ENCODE results near the gene MAML2. TPM values are rescaled to one million over a fixed set of nuclear protein-coding genes. Genes with fewer than 3 reads are reported as not detected.
A peak's percentile ranks its signal among the peaks of the same experiment; 100 is the strongest.

MAML2 gene
- total RNA-seq, 4 donors from 2014 or later: 4.7 to 21.7 (median 7.3) TPM

GRCh38 chr11:96167203-96167758 lies 175.7 kb downstream of the MAML2 start:
- Histone ChIP-seq H3K9me3 (no peaks in the 10 kb centered on the region), H3K4me3 (no peak overlapping the region), H3K4me1 (peaks cover 5 to 61% (median 26%) of the 10 kb centered on the region in 3 donors), H3K27ac (no peak overlapping the region), H3K27me3 (no peaks in the 10 kb centered on the region), H3K36me3 (no peaks in the 10 kb centered on the region)
- no peak for TF ChIP-seq POLR2A (IDR thresholded peaks at IDR 0.05)
- TF ChIP-seq, protein P1, sequence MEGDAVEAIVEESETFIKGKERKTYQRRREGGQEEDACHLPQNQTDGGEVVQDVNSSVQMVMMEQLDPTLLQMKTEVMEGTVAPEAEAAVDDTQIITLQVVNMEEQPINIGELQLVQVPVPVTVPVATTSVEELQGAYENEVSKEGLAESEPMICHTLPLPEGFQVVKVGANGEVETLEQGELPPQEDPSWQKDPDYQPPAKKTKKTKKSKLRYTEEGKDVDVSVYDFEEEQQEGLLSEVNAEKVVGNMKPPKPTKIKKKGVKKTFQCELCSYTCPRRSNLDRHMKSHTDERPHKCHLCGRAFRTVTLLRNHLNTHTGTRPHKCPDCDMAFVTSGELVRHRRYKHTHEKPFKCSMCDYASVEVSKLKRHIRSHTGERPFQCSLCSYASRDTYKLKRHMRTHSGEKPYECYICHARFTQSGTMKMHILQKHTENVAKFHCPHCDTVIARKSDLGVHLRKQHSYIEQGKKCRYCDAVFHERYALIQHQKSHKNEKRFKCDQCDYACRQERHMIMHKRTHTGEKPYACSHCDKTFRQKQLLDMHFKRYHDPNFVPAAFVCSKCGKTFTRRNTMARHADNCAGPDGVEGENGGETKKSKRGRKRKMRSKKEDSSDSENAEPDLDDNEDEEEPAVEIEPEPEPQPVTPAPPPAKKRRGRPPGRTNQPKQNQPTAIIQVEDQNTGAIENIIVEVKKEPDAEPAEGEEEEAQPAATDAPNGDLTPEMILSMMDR (IDR thresholded peaks at IDR 0.05): no peak
- DNase-seq: no peak
- intact Hi-C loops (cut with DNase I): no loop called here
- WGBS, 2 donors: 80 to 88% methylated on average over 4 of the region's 4 CpGs

- TF ChIP-seq, protein P1 (IDR thresholded peaks at IDR 0.05): no peak
- no peak for TF ChIP-seq POLR2A (IDR thresholded peaks at IDR 0.05)
- Histone ChIP-seq H3K4me3 (no peak overlapping the region), H3K36me3 (no peaks in the 10 kb centered on the region), H3K27me3 (no peaks in the 10 kb centered on the region), H3K27ac (peak overlapping the region in 3 of 4 donors; percentile 54 to 73 (median 67)), H3K9me3 (no peaks in the 10 kb centered on the region), H3K4me1 (peaks cover 0 to 50% (median 12%) of the 10 kb centered on the region in 3 donors)
- WGBS, 2 donors: 29 to 32% methylated on average over 6 of the region's 6 CpGs
- no peak for DNase-seq
- intact Hi-C loops (cut with DNase I): no loop called here
Observed at GRCh38 chr11:96162816-96163499, 180.0 kb downstream of the MAML2 start.

DNA sequence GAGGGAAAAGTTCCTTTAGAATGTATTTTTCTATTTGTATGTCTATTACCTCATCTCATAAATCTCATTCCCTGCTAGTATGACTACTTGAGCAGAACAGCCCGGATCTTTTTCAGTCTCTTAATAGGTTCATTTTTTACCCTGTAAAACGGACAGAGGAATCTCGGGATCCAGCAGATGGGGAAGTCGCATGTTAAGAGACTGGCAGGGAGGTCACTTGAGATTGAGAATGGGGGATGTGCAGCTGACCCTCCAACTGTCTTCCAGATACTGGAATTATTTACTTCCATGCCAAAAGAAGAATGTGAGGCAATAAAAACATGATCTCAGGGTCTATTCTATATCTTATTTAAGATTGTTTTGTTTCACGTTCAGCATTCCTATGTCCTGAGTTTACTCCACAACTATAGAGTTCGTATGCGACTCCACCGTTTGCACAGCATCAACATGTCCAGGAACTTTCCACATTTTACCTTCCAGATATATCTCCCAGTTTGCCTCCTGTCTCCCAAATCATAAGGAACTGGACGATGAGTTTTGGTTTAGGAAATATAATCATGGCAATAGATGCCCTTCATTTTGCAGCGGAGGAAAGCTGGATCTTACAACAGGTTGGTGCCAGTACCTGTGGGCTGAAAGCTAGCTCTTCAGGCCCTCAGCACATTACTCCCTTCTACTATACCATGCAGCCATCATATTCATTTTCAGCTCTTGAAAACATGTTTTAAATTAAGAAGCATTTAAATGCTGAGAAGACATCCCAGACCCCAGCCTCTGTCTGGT lies 181.5 kb downstream of the MAML2 start:
- Histone ChIP-seq H3K36me3 (no peaks in the 10 kb centered on the region), H3K4me1 (peaks cover 9 to 52% (median 10%) of the 10 kb centered on the region in 3 donors), H3K9me3 (no peaks in the 10 kb centered on the region), H3K27ac (no peak overlapping the region), H3K4me3 (no peak overlapping the region), H3K27me3 (no peaks in the 10 kb centered on the region)
- DNase-seq: no peak
- TF ChIP-seq, protein P1 (IDR thresholded peaks at IDR 0.05): no peak
- TF ChIP-seq POLR2A (IDR thresholded peaks at IDR 0.05): no peak
- intact Hi-C loops (cut with DNase I): no loop called here
- 82 to 89% methylated on average over 10 of the region's 10 CpGs for whole genome bisulfite sequencing, 2 donors

GRCh38 chr11:96160732-96161306 lies 182.2 kb downstream of the MAML2 start:
- 74 to 75% methylated on average over 6 to 7 of the region's 7 CpGs for WGBS, 2 donors
- no peaks in the 10 kb centered on the region for H3K36me3 ChIP-seq
- no peak overlapping the region for H3K27ac ChIP-seq
- peaks cover 14 to 52% (median 15%) of the 10 kb centered on the region in 3 donors for H3K4me1 ChIP-seq
- no peak overlapping the region for H3K4me3 ChIP-seq
- no peaks in the 10 kb centered on the region for H3K27me3 ChIP-seq
- intact Hi-C loops (cut with DNase I): no loop called here
- DNase-seq: no peak
- no peaks in the 10 kb centered on the region for H3K9me3 ChIP-seq
- TF ChIP-seq POLR2A (IDR thresholded peaks at IDR 0.05): no peak
- TF ChIP-seq, protein P1 (IDR thresholded peaks at IDR 0.05): no peak

Measured in esophagus squamous epithelium (tissue), 5 donors.